ENCODE results near the gene PSME3.

DNA sequence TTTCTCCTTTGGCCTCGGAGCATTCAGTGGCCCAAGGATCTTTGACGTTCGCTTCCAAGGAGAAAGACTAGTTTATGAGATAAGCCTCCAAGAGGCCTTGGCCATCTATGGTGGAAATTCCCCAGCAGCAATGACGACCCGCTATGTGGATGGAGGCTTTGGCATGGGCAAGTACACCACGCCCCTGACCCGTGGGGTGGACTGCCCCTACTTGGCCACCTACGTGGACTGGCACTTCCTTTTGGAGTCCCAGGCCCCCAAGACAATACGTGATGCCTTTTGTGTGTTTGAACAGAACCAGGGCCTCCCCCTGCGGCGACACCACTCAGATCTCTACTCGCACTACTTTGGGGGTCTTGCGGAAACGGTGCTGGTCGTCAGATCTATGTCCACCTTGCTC, 19.2 kb downstream of the PSME3 start:
- TF ChIP-seq POLR2AphosphoS5 (IDR thresholded peaks at IDR 0.05): no peak
- TF ChIP-seq, protein P1, sequence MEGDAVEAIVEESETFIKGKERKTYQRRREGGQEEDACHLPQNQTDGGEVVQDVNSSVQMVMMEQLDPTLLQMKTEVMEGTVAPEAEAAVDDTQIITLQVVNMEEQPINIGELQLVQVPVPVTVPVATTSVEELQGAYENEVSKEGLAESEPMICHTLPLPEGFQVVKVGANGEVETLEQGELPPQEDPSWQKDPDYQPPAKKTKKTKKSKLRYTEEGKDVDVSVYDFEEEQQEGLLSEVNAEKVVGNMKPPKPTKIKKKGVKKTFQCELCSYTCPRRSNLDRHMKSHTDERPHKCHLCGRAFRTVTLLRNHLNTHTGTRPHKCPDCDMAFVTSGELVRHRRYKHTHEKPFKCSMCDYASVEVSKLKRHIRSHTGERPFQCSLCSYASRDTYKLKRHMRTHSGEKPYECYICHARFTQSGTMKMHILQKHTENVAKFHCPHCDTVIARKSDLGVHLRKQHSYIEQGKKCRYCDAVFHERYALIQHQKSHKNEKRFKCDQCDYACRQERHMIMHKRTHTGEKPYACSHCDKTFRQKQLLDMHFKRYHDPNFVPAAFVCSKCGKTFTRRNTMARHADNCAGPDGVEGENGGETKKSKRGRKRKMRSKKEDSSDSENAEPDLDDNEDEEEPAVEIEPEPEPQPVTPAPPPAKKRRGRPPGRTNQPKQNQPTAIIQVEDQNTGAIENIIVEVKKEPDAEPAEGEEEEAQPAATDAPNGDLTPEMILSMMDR (IDR thresholded peaks at IDR 0.05): no peak
